ENCODE data around the gene CCM2. TPM values are rescaled to one million over a fixed set of nuclear protein-coding genes. Genes with fewer than 3 reads are reported as not detected.
A peak's percentile ranks its signal among the peaks of the same experiment; 100 is the strongest.

The CCM2 gene
- total RNA-seq, 2 experiments from 2014 or later = 48.8 to 52.8 TPM

DNA sequence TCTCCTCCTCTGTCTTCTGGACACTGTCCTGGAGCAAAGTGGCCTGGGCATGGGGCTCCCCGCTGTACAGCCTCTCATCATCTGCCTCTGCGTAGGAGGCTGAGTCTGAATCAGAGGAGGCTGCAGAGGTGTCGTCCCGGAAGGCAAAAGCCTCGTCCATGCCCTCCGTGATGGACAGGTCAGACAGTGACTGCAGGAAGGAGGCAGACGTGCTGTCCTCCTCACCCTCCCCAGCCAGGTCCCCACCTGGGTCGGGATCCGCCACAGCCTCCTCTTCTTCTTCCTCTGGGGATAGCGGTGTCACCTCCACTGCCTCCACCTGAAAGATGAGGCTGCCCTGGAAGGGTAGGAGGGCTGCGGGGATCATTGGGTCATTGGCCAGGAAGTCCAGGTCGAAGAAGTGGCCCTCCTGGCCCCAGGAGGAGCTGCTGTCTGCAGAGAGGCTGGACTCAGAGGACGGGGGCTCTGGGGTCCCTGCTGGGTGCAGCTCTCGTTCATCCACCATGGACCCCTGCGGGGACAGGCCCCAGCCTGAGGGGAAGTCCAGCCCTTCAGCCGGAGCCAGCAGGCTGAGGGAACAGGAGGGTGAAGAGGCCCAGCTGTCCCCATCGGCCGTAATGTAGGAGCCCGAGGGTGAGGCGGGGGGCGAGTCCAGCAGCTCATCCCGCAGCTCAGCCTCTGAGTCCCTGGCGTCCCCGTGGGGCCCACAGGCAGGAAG is 85.1 kb downstream of the CCM2 start:
- no peaks in the 10 kb centered on the region for H3K36me3 Mint-ChIP-seq (ENCODE audit: low read depth)
- ChIA-PET CTCF (no interaction called here), POLR2A (no interaction called here)
- no peak overlapping the region for H3K4me3 ChIP-seq (ENCODE audit: low read length)
- H3K27me3 ChIP-seq (ENCODE audit: control insufficient read depth in 1 of 2, insufficient read depth in 2 of 2, low read length in 2 of 2) = peaks cover 11 to 17% of the 10 kb centered on the region in 2 experiments
- TF ChIP-seq, protein P1, sequence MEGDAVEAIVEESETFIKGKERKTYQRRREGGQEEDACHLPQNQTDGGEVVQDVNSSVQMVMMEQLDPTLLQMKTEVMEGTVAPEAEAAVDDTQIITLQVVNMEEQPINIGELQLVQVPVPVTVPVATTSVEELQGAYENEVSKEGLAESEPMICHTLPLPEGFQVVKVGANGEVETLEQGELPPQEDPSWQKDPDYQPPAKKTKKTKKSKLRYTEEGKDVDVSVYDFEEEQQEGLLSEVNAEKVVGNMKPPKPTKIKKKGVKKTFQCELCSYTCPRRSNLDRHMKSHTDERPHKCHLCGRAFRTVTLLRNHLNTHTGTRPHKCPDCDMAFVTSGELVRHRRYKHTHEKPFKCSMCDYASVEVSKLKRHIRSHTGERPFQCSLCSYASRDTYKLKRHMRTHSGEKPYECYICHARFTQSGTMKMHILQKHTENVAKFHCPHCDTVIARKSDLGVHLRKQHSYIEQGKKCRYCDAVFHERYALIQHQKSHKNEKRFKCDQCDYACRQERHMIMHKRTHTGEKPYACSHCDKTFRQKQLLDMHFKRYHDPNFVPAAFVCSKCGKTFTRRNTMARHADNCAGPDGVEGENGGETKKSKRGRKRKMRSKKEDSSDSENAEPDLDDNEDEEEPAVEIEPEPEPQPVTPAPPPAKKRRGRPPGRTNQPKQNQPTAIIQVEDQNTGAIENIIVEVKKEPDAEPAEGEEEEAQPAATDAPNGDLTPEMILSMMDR (IDR thresholded peaks at IDR 0.05) = no peak
- no peaks in the 10 kb centered on the region for H3K9me3 Mint-ChIP-seq
- no peaks in the 10 kb centered on the region for H3K36me3 ChIP-seq (ENCODE audit: insufficient read depth, low read length)
- DNase-seq (peak in 1 of 14 experiments; percentile 13), ATAC-seq (ENCODE audit: poor library complexity) (no peak)
- peaks cover 18% of the 10 kb centered on the region for H3K27me3 Mint-ChIP-seq
- H3K27ac Mint-ChIP-seq = no peak overlapping the region
- no peak overlapping the region for H3K27ac ChIP-seq (ENCODE audit: low read depth in 1 of 2, low read length in 2 of 2)
- H3K4me1 Mint-ChIP-seq (ENCODE audit: low read depth) = peaks cover 7% of the 10 kb centered on the region
- no peaks in the 10 kb centered on the region for H3K9me3 ChIP-seq (ENCODE audit: control insufficient read depth in 1 of 2, insufficient read depth in 1 of 2, low read length in 2 of 2)
- H3K4me1 ChIP-seq (ENCODE audit: insufficient read depth, low read length) = peaks cover 10% of the 10 kb centered on the region
- H3K4me3 Mint-ChIP-seq = no peak overlapping the region
- intact Hi-C loops (cut with DNase I, micrococcal nuclease) = no loop called here

DNA sequence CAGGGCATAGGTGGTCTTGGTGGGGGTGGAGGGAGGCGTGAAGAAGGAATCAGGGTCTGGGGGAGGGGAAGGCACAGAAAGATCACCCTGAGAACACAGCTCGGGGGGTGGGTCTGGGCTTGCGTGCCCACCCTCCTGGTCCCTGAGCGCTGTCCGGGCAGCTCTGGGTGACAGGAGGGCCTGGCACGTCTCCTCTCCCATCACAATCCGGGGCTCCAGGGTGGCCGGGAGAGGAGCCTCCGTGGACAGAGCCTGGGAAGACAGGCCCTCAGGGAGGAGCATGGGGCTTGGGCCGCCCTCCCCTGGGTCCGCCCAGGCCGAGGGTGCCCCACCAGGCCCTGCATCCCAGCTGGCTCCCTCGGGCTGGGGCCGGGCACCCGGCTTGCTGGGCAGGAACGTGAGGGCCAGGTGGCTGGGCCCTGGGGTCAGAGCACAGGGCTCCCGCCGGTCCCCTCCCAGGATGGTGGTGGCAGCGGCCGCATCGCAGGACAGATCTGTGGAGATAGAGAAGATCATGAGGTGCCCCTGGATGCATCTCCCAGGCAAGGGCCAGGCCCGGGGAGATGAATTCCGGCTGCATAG is 85.7 kb downstream of the CCM2 start:
- POLR2A ChIA-PET = no interaction called here
- no peak for ATAC-seq (ENCODE audit: poor library complexity)
- peaks cover 18% of the 10 kb centered on the region for H3K27me3 Mint-ChIP-seq
- H3K9me3 Mint-ChIP-seq = no peaks in the 10 kb centered on the region
- intact Hi-C loops (cut with DNase I, micrococcal nuclease) = no loop called here
- no peak overlapping the region for H3K4me3 ChIP-seq (ENCODE audit: low read length)
- peaks cover 11 to 17% of the 10 kb centered on the region in 2 experiments for H3K27me3 ChIP-seq (ENCODE audit: control insufficient read depth in 1 of 2, insufficient read depth in 2 of 2, low read length in 2 of 2)
- no peak overlapping the region for H3K4me3 Mint-ChIP-seq
- H3K4me1 Mint-ChIP-seq (ENCODE audit: low read depth) = peaks cover 7% of the 10 kb centered on the region
- no peak overlapping the region for H3K27ac Mint-ChIP-seq
- no peaks in the 10 kb centered on the region for H3K9me3 ChIP-seq (ENCODE audit: control insufficient read depth in 1 of 2, insufficient read depth in 1 of 2, low read length in 2 of 2)
- no peak overlapping the region for H3K27ac ChIP-seq (ENCODE audit: low read depth in 1 of 2, low read length in 2 of 2)
- peaks cover 10% of the 10 kb centered on the region for H3K4me1 ChIP-seq (ENCODE audit: insufficient read depth, low read length)
- TF ChIP-seq, protein P1 (IDR thresholded peaks at IDR 0.05) = no peak
- no peaks in the 10 kb centered on the region for H3K36me3 Mint-ChIP-seq (ENCODE audit: low read depth)
- DNase-seq = no peak
- CTCF ChIA-PET = no interaction called here
- H3K36me3 ChIP-seq (ENCODE audit: insufficient read depth, low read length) = no peaks in the 10 kb centered on the region

DNA sequence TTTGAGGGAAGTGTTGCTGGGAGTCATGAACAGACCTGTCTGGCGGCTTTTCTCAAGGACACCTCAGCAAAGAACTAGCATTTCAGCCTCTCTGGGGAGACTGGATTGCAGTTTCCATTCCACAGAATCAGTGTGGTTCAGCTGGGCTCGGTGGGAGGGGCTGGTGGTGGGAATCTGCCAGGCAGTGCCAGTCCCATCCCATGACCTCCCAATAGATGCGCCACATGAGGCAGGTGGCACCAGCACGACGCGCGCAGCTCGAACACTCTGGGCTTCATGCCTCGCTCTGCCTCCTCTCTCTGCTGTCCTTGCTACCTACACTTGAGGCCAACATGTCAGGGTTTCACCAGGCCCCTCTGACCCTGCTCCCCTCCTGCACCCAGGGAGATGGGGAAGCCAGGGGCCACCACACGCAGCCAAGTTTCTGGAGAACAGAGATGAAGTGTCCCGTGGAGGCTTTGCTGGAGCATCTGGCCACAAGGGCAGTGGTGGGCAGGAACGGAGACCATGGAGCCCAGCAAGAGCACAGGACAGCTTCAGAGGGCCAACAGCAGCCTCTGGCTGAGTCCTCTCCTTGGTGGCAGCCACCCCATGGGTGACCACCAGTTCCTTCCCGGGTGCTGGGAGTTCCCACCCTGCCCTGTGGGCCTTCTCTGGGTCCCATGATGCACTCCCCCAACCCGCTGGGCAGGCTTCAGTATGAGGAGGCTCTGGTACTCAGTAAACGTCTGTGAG is 86.5 kb downstream of the CCM2 start:
- ATAC-seq (ENCODE audit: poor library complexity) (no peak), DNase-seq (peak in 1 of 14 experiments; percentile 6)
- Mint-ChIP-seq H3K36me3 (ENCODE audit: low read depth) (no peaks in the 10 kb centered on the region), H3K4me1 (ENCODE audit: low read depth) (peaks cover 7% of the 10 kb centered on the region), H3K27me3 (peaks cover 18% of the 10 kb centered on the region), H3K27ac (no peak overlapping the region), H3K4me3 (no peak overlapping the region), H3K9me3 (no peaks in the 10 kb centered on the region)
- Histone ChIP-seq H3K36me3 (ENCODE audit: insufficient read depth, low read length) (no peaks in the 10 kb centered on the region), H3K4me3 (ENCODE audit: low read length) (no peak overlapping the region), H3K27me3 (ENCODE audit: control insufficient read depth in 1 of 2, insufficient read depth in 2 of 2, low read length in 2 of 2) (peaks cover 11 to 17% of the 10 kb centered on the region in 2 experiments), H3K9me3 (ENCODE audit: control insufficient read depth in 1 of 2, insufficient read depth in 1 of 2, low read length in 2 of 2) (no peaks in the 10 kb centered on the region), H3K27ac (ENCODE audit: low read depth in 1 of 2, low read length in 2 of 2) (no peak overlapping the region), H3K4me1 (ENCODE audit: insufficient read depth, low read length) (peaks cover 10% of the 10 kb centered on the region)
- ChIA-PET POLR2A (interaction anchor here (0.8 to 1.4 kb wide), 4 partner anchors 13 to 512 kb away, joined by 3 read pairs; partner anchors contain the start of gene TBRG4), CTCF (interaction anchor here (0.8 kb wide), 1 partner anchor 50 kb away, joined by 3 read pairs; no protein-coding TSS in a partner anchor)
- TF ChIP-seq, protein P1 (IDR thresholded peaks at IDR 0.05) = no peak
- intact Hi-C loops (cut with DNase I, micrococcal nuclease) = no loop called here
